ENCODE measurements around the gene KCNMA1. TPM values are rescaled to one million over a fixed set of nuclear protein-coding genes. Genes with fewer than 3 reads are reported as not detected.

The KCNMA1 gene
- total RNA-seq, 1 donor from 2014 or later: 94.3 TPM

GRCh38 chr10:77514870-77515269, 122.7 kb downstream of the KCNMA1 start:
- Histone ChIP-seq H3K27ac (no peak overlapping the region), H3K4me3 (no peak overlapping the region), H3K4me1 (peaks cover 29% of the 10 kb centered on the region), H3K36me3 (no peaks in the 10 kb centered on the region), H3K27me3 (no peaks in the 10 kb centered on the region), H3K9me3 (no peaks in the 10 kb centered on the region)
- DNase-seq (ENCODE audit: extremely low spot score in 2 of 2): no peak
- TF ChIP-seq CTCF (IDR thresholded peaks at IDR 0.05) (no peak), POLR2AphosphoS5 (IDR thresholded peaks at IDR 0.05; ENCODE audit: insufficient read depth in 1 of 2, low read depth in 1 of 2) (no peak), POLR2A (IDR thresholded peaks at IDR 0.05) (no peak)
- intact Hi-C loops (cut with DNase I): no loop called here

GRCh38 chr10:77513781-77514331, 123.8 kb downstream of the KCNMA1 start:
- Histone ChIP-seq H3K9me3 (no peaks in the 10 kb centered on the region), H3K4me3 (no peak overlapping the region), H3K36me3 (no peaks in the 10 kb centered on the region), H3K27ac (peak overlapping the region; percentile 54), H3K4me1 (peaks cover 29% of the 10 kb centered on the region), H3K27me3 (no peaks in the 10 kb centered on the region)
- no peak for DNase-seq (ENCODE audit: extremely low spot score in 2 of 2)
- no peak for TF ChIP-seq CTCF (IDR thresholded peaks at IDR 0.05)
- peak in 1 of 2 donors; percentile 59 for TF ChIP-seq POLR2AphosphoS5 (IDR thresholded peaks at IDR 0.05; ENCODE audit: insufficient read depth in 1 of 2, low read depth in 1 of 2)
- intact Hi-C loops (cut with DNase I): no loop called here

GRCh38 chr10:77513220-77513619, 124.4 kb downstream of the KCNMA1 start:
- peaks cover 29% of the 10 kb centered on the region for H3K4me1 ChIP-seq
- intact Hi-C loops (cut with DNase I): no loop called here

GRCh38 chr10:77512219-77512578, 125.4 kb downstream of the KCNMA1 start:
- DNase-seq (ENCODE audit: extremely low spot score in 2 of 2): no peak
- H3K27ac ChIP-seq: no peak overlapping the region
- peaks cover 29% of the 10 kb centered on the region for H3K4me1 ChIP-seq

More at GRCh38 chr10:77513220-77513619, 124.4 kb downstream of the KCNMA1 start:
- no peak overlapping the region for H3K4me3 ChIP-seq
- TF ChIP-seq CTCF (IDR thresholded peaks at IDR 0.05) (no peak), POLR2AphosphoS5 (IDR thresholded peaks at IDR 0.05; ENCODE audit: insufficient read depth in 1 of 2, low read depth in 1 of 2) (no peak), POLR2A (IDR thresholded peaks at IDR 0.05) (no peak)
- no peaks in the 10 kb centered on the region for H3K9me3 ChIP-seq
- no peak overlapping the region for H3K27ac ChIP-seq
- H3K36me3 ChIP-seq: no peaks in the 10 kb centered on the region
- H3K27me3 ChIP-seq: no peaks in the 10 kb centered on the region
- no peak for DNase-seq (ENCODE audit: extremely low spot score in 2 of 2)

More at GRCh38 chr10:77512219-77512578, 125.4 kb downstream of the KCNMA1 start:
- intact Hi-C loops (cut with DNase I): no loop called here
- no peaks in the 10 kb centered on the region for H3K27me3 ChIP-seq
- no peak for TF ChIP-seq CTCF (IDR thresholded peaks at IDR 0.05)
- no peak for TF ChIP-seq POLR2AphosphoS5 (IDR thresholded peaks at IDR 0.05; ENCODE audit: insufficient read depth in 1 of 2, low read depth in 1 of 2)
- TF ChIP-seq POLR2A (IDR thresholded peaks at IDR 0.05): no peak
- no peaks in the 10 kb centered on the region for H3K9me3 ChIP-seq
- no peaks in the 10 kb centered on the region for H3K36me3 ChIP-seq
- H3K4me3 ChIP-seq: no peak overlapping the region

Data from vagina (tissue), 2 donors.